H1 (cell line): ENCODE data around the gene EFCAB8. TPM values are rescaled to one million over a fixed set of nuclear protein-coding genes. Genes with fewer than 3 reads are reported as not detected.

Experiments used
- CTCF ChIA-PET: fragments of 300-600 bp; sonication (Branson Sonifier 250); formaldehyde crosslinking; loops from one replicate; lab custom pipeline; 2021; ENCODE audit not compliant: partially characterized antibody; lab: Charles Lee
- POLR2A ChIA-PET: fragments of 300-600 bp; sonication (Branson Sonifier 250); formaldehyde crosslinking; loops from one replicate; lab custom pipeline; 2021; ENCODE audit warnings: inconsistent platforms; ENCODE audit not compliant: partially characterized antibody; lab: Charles Lee
- DNase-seq, 2 experiments: peaks; one replicate each; pipeline versions ENCODE4 v3.0.0 to v3.0.0-alpha.2; 2010 to 2022; ENCODE audit warnings: low spot score in 2 of 2, low read depth in 1 of 2, mixed read lengths in 1 of 2
- FAIRE-seq: peaks from 2 replicates; lab custom pipeline; 2011; peaks lifted over from hg19 to GRCh38; lab: Jason Lieb, UNC
- H2AFZ ChIP-seq: 2 replicates; pipeline ENCODE4 v1.8.1; 2012; ENCODE audit warnings: low read length, inconsistent platforms
- H2AK5ac ChIP-seq: 2 replicates; pipeline ENCODE4 v1.6.1; 2013; ENCODE audit warnings: low read depth, low read length
- H2BK120ac ChIP-seq: replicated peaks from 2 replicates; pipeline ENCODE3; 2013; ENCODE audit warnings: low read depth, low read length, inconsistent platforms
- H2BK12ac ChIP-seq: 2 replicates; pipeline ENCODE4 v1.6.1; 2013; ENCODE audit warnings: low read depth, low read length
- H2BK15ac ChIP-seq: 2 replicates; pipeline ENCODE4 v1.6.1; 2013; ENCODE audit warnings: low read length
- H2BK20ac ChIP-seq: 2 replicates; pipeline ENCODE4 v1.6.1; 2013; ENCODE audit warnings: low read length
- H2BK5ac ChIP-seq: 2 replicates; pipeline ENCODE4 v1.6.1; 2013; ENCODE audit warnings: low read depth, low read length
- H3K14ac ChIP-seq: 2 replicates; pipeline ENCODE4 v1.6.1; 2013; ENCODE audit warnings: inconsistent platforms; ENCODE audit not compliant: insufficient read length
- H3K18ac ChIP-seq: 2 replicates; pipeline ENCODE4 v1.6.1; 2013; ENCODE audit warnings: low read length; ENCODE audit errors: extremely low read depth
- H3K23ac ChIP-seq: 2 replicates; pipeline ENCODE4 v1.6.1; 2013; ENCODE audit warnings: inconsistent platforms; ENCODE audit not compliant: insufficient read length
- H3K23me2 ChIP-seq: 2 replicates; pipeline ENCODE4 v1.6.1; 2013; ENCODE audit warnings: low read depth, low read length
- H3K27ac ChIP-seq: 2 replicates; pipeline ENCODE4 v1.6.1; 2011; ENCODE audit warnings: low read depth, low read length, inconsistent platforms
- H3K27me3 ChIP-seq, 4 experiments: replicated peaks in 1 of 4; 1 replicate in 1 of 4; 2 replicates in 3 of 4; pipeline versions ENCODE4 v1.6.1 to v1.8.1; 2011 to 2013; ENCODE audit warnings: low read length in 3 of 4, mild to moderate bottlenecking in 3 of 4, inconsistent platforms in 2 of 4, mixed read lengths in 2 of 4, moderate library complexity in 1 of 4; ENCODE audit not compliant: control insufficient read depth in 3 of 4, insufficient read depth in 3 of 4; ENCODE audit errors: extremely low read depth in 1 of 4
- H3K36me3 ChIP-seq, 4 experiments: 2 replicates each; pipeline versions ENCODE4 v1.6.1 to v1.8.1; 2011 to 2013; ENCODE audit warnings: mild to moderate bottlenecking in 4 of 4, low read length in 3 of 4, moderate library complexity in 2 of 4, control low read depth in 1 of 4, inconsistent platforms in 1 of 4; ENCODE audit not compliant: insufficient read depth in 4 of 4, control insufficient read depth in 2 of 4
- H3K4ac ChIP-seq: replicated peaks from 2 replicates; pipeline ENCODE3; 2013; ENCODE audit warnings: low read length, low read depth, mixed read lengths, inconsistent platforms; ENCODE audit not compliant: insufficient read length
- H3K4me1 ChIP-seq, 4 experiments: replicated peaks in 1 of 4; 1 replicate in 1 of 4; 2 replicates in 3 of 4; pipeline versions ENCODE4 v1.6.1 to v1.8.1; 2011 to 2013; ENCODE audit warnings: low read length in 3 of 4, inconsistent platforms in 2 of 4, mixed read lengths in 1 of 4; ENCODE audit not compliant: insufficient read depth in 4 of 4, control insufficient read depth in 3 of 4
- H3K4me2 ChIP-seq, 2 experiments: 2 replicates each; pipeline versions ENCODE4 v1.6.1 to v1.8.1; 2011 to 2013; ENCODE audit warnings: low read depth in 2 of 2, low read length in 2 of 2, control low read depth in 1 of 2, inconsistent platforms in 1 of 2, mild to moderate bottlenecking in 1 of 2; ENCODE audit not compliant: insufficient read depth in 1 of 2
- H3K4me3 ChIP-seq, 4 experiments: fragments of 200-600, 300-600 bp in 1 of 4; sonication (generic), shearing (Covaris generic), sonication (Bioruptor Twin) in 1 of 4; 2 replicates each; pipeline versions ENCODE4 v1.5.1 to v1.8.1; 2011 to 2016; ENCODE audit warnings: low read length in 4 of 4, low read depth in 3 of 4, control low read depth in 2 of 4, inconsistent platforms in 2 of 4, mild to moderate bottlenecking in 2 of 4, mixed read lengths in 1 of 4, moderate library complexity in 1 of 4; ENCODE audit not compliant: insufficient read depth in 2 of 4; ENCODE audit errors: extremely low read depth in 1 of 4
- H3K56ac ChIP-seq: replicated peaks from 2 replicates; pipeline ENCODE3; 2013; ENCODE audit warnings: low read depth, mild to moderate bottlenecking, mixed read lengths, low read length, inconsistent platforms; ENCODE audit not compliant: insufficient read length
- H3K79me1 ChIP-seq: 2 replicates; pipeline ENCODE4 v1.6.1; 2013; ENCODE audit warnings: low read depth, low read length, control low read depth
- H3K79me2 ChIP-seq, 2 experiments: 2 replicates each; pipeline versions ENCODE4 v1.6.1 to v1.8.1; 2012 to 2013; ENCODE audit warnings: low read length in 2 of 2, mild to moderate bottlenecking in 2 of 2, inconsistent platforms in 1 of 2; ENCODE audit not compliant: insufficient read depth in 2 of 2, control insufficient read depth in 1 of 2
- H3K9ac ChIP-seq, 4 experiments: replicated peaks in 1 of 4; 1 replicate in 1 of 4; 2 replicates in 3 of 4; pipeline versions ENCODE4 v1.6.1 to v1.8.1; 2011 to 2013; ENCODE audit warnings: low read depth in 3 of 4, low read length in 3 of 4, control low read depth in 2 of 4, mild to moderate bottlenecking in 2 of 4, moderate library complexity in 2 of 4, inconsistent platforms in 1 of 4; ENCODE audit errors: extremely low read depth in 1 of 4
- H3K9me3 ChIP-seq, 2 experiments: 2 replicates each; pipeline versions ENCODE4 v1.6.1 to v1.8.1; 2012 to 2013; ENCODE audit warnings: mild to moderate bottlenecking in 2 of 2, moderate library complexity in 2 of 2, control low read depth in 1 of 2, inconsistent platforms in 1 of 2, low read depth in 1 of 2, low read length in 1 of 2, mixed read lengths in 1 of 2; ENCODE audit not compliant: insufficient read depth in 2 of 2
- H4K20me1 ChIP-seq, 2 experiments: replicated peaks in 1 of 2; 2 replicates each; pipeline versions ENCODE3 to v1.8.1; 2011 to 2013; ENCODE audit warnings: inconsistent platforms in 2 of 2, low read length in 2 of 2, mild to moderate bottlenecking in 1 of 2; ENCODE audit not compliant: insufficient read depth in 2 of 2, control insufficient read depth in 1 of 2
- H4K5ac ChIP-seq: 2 replicates; pipeline ENCODE4 v1.6.1; 2013; ENCODE audit warnings: low read length, low read depth, mixed read lengths, inconsistent platforms; ENCODE audit not compliant: insufficient read length
- H4K8ac ChIP-seq: 2 replicates; pipeline ENCODE4 v1.8.0; 2013; ENCODE audit warnings: mild to moderate bottlenecking, moderate library complexity, low read length, inconsistent platforms; ENCODE audit not compliant: insufficient read depth; ENCODE audit errors: extremely low read depth
- H4K91ac ChIP-seq: replicated peaks from 2 replicates; pipeline ENCODE3; 2013; ENCODE audit warnings: low read length, mixed read lengths, inconsistent platforms; ENCODE audit not compliant: insufficient read length
- HDAC2 ChIP-seq, 2 experiments: fragments of 300-600 bp in 1 of 2; sonication (generic) in 1 of 2; IDR thresholded peaks; 2 replicates each; pipeline ENCODE4 v1.6.1; 2011 to 2012; ENCODE audit warnings: low read depth in 2 of 2, low read length in 2 of 2, mild to moderate bottlenecking in 2 of 2, moderate library complexity in 2 of 2, borderline replicate concordance in 1 of 2, inconsistent platforms in 1 of 2
- SP1 ChIP-seq: IDR thresholded peaks from 2 replicates; pipeline ENCODE4 v1.6.1; 2011; ENCODE audit warnings: low read depth, low read length
- WGBS, 2 experiments: shearing (Covaris generic) in 1 of 2; methylation state at CpG; one replicate each; pipeline versions ENCODE4 v1.1.6 to v1.1.7; 2013 to 2015; ENCODE audit warnings: low lambda C conversion rate in 2 of 2, mixed read lengths in 2 of 2, inconsistent platforms in 1 of 2, low coverage in 1 of 2, missing lambda C conversion rate in 1 of 2; ENCODE audit not compliant: insufficient replicate concordance in 2 of 2, insufficient coverage in 1 of 2, insufficient read length in 1 of 2; ENCODE audit errors: extremely low coverage in 1 of 2, missing lambda C conversion rate in 1 of 2; 5-methylcytosine and 5-hydroxymethylcytosine counted together
- polyA plus RNA-seq, 7 experiments: library from polyadenylated mRNA; depleted of rRNA in 3 of 7; stranded (reverse) in 5 of 7; unstranded in 2 of 7; fragments of >200 nt in 5 of 7; fragments of 200-250 nt in 2 of 7; gene quantifications; 1 replicate in 5 of 7; 2 replicates in 1 of 7; 4 replicates in 1 of 7; pipeline versions ENCODE4 v1.2.1 to v1.2.3, GENCODE V29; 2011 to 2013; ENCODE audit warnings: missing spikeins in 2 of 7, mixed read lengths in 2 of 7
- total RNA-seq: library from RNA; stranded (reverse); fragmentation: NEBNext Ultra II Directional; extraction: Animal tissue kit (Norgen Biotek cat#: 25700); gene quantifications from 2 replicates; pipeline ENCODE4 v1.2.1, GENCODE V29; 2021

The EFCAB8 gene
- total and polyA plus RNA-seq, 2 of the 8 experiments (the other 6 are each of a cell fraction or from before 2014, with no cell fraction given): 0.06 to 0.20 TPM

DNA sequence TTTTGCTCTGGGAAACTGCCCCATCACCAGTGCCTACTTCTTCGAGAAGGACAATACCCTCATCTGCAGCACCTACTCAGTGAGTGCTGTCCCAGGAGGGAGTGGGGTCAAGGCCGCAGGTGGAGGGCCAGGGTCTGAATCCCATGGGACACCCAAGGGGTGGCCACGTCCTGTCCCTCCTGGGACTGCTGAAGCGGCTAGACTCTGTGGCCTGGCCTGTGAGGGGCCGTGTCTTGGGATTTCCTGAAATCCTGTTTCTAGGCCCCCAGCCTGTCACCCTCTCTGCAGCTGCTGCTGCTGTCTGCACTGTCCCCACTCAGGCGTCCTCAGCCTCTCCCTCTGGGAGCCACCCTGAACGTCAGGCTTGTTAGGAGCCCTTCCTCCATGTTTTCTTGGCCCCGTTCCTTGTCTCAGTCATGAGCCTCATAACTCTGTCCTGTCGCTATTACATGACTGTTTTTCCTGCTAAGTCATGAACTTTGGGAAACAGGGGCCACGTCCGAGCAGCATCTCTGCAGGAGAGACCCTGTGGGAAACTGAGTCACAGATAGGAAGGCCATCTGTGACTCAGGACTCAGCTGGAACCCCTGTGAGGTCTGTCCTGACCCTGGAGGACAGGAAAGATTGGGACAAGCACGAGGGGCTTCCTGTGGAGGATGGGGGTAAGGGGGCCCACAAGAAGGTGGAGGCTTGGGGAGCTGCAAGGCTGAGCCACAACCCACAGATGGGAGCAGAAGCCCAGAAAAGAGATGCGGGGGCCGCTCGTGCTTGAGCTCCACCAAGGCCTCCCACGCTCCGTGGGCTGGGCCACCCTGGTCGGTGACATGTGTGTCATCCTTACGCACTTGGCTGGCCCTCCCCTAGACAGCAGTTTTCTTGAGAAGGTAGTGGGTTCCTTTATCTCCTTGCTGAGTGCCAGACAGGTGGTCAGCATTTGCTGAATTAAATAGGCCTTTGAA is 49.9 kb downstream of the EFCAB8 start:
- H3K23me2 ChIP-seq: no peaks in the 10 kb centered on the region
- no peaks in the 10 kb centered on the region for H3K9me3 ChIP-seq
- H3K4me2 ChIP-seq: no peak overlapping the region
- CTCF ChIA-PET: interaction anchor here (1.9 to 3.3 kb wide), 3 partner anchors 37 to 188 kb away, joined by 6 to 16 read pairs (median 10); partner anchors contain the start of gene SUN5
- DNase-seq: no peak
- no peak overlapping the region for H3K27ac ChIP-seq
- H3K18ac ChIP-seq: no peak overlapping the region; the same call in 1 of the 2 replicates
- H3K36me3 ChIP-seq: no peaks in the 10 kb centered on the region
- H2BK5ac ChIP-seq: no peak overlapping the region
- H2BK12ac ChIP-seq: no peak overlapping the region
- no peak overlapping the region for H2BK15ac ChIP-seq
- H4K5ac ChIP-seq: no peak overlapping the region
- WGBS, 2 experiments: 85% methylated on average over 19 of the region's 19 CpGs; no CpG with 5 or more reads in 1 of the 2 experiments
- H2BK120ac ChIP-seq: no peak overlapping the region
- H3K56ac ChIP-seq: no peak overlapping the region
- H3K4ac ChIP-seq: peak overlapping the region; percentile 78
- H2AK5ac ChIP-seq: no peak overlapping the region
- no peak for FAIRE-seq
- no peaks in the 10 kb centered on the region for H3K79me2 ChIP-seq
- no peak overlapping the region for H2BK20ac ChIP-seq
- H2AFZ ChIP-seq: no peak overlapping the region
- POLR2A ChIA-PET: no interaction called here
- H3K4me3 ChIP-seq: no peak overlapping the region
- no peak overlapping the region for H3K14ac ChIP-seq
- H4K91ac ChIP-seq: no peak overlapping the region
- H3K23ac ChIP-seq: no peak overlapping the region
- H3K4me1 ChIP-seq: no peaks in the 10 kb centered on the region
- TF ChIP-seq SP1 (no peak), HDAC2 (IDR thresholded peaks at IDR 0.05; ENCODE audit: borderline replicate concordance in 1 of 2, low read depth in 2 of 2, low read length in 2 of 2) (no peak)
- H3K27me3 ChIP-seq: no peaks in the 10 kb centered on the region
- no peak overlapping the region for H3K9ac ChIP-seq
- no peaks in the 10 kb centered on the region for H3K79me1 ChIP-seq
- H4K20me1 ChIP-seq: no peaks in the 10 kb centered on the region
- H4K8ac ChIP-seq: no peak overlapping the region
